LNCAP (cell line): ENCODE data around the gene RNF212B.

Source experiments
- CTCF ChIP-seq: fragments of 450-650 bp; IDR thresholded peaks from 2 replicates; pipeline ENCODE4 v1.5.1; 2017; ENCODE audit warnings: mild to moderate bottlenecking

The RNF212B gene

GRCh38 chr14:23258256-23258655 is 20.5 kb downstream of the RNF212B start:
- TF ChIP-seq CTCF: no peak

GRCh38 chr14:23259426-23259825 is 21.7 kb downstream of the RNF212B start:
- no peak for TF ChIP-seq CTCF

- no peak for TF ChIP-seq CTCF
Measured at GRCh38 chr14:23269193-23269592, 31.5 kb downstream of the RNF212B start.

- no peak for TF ChIP-seq CTCF
Measured at GRCh38 chr14:23275412-23275811, 37.7 kb downstream of the RNF212B start.

- TF ChIP-seq CTCF: no peak
Measured at GRCh38 chr14:23277189-23277588, 39.5 kb downstream of the RNF212B start.

- no peak for TF ChIP-seq CTCF
Measured at GRCh38 chr14:23281247-23281646, 43.5 kb downstream of the RNF212B start.

- no peak for TF ChIP-seq CTCF
Measured at GRCh38 chr14:23284654-23285529, 47.2 kb downstream of the RNF212B start.
